Gastroesophageal sphincter (tissue), 3 donors: ENCODE data around the gene RXRA.

ENCODE experiments used
- EP300 ChIP-seq: sonication (generic); formaldehyde crosslinking; IDR thresholded peaks from one replicate; pipeline ENCODE4 v1.6.1; 2017; ENCODE audit warnings: antibody characterized with exemption, mild to moderate bottlenecking
- POLR2A ChIP-seq, 2 donors: fragments of 450-650 bp; IDR thresholded peaks; one replicate each; pipeline ENCODE4 v1.6.1; 2017; ENCODE audit warnings: antibody characterized with exemption in 2 of 2, mild to moderate bottlenecking in 2 of 2, moderate library complexity in 1 of 2
- POLR2AphosphoS5 ChIP-seq: sonication (generic); formaldehyde crosslinking; IDR thresholded peaks from one replicate; pipeline ENCODE4 v1.6.1; 2017; ENCODE audit warnings: antibody characterized with exemption
- TF ChIP-seq, protein P1 (sequence below), 4 experiments: fragments of 200-600 bp in 2 of 4; fragments of 450-650 bp in 2 of 4; sonication (generic) in 1 of 4; IDR thresholded peaks; one replicate each; pipeline ENCODE4 v1.5.1; 2017 to 2019; ENCODE audit warnings: antibody characterized with exemption in 4 of 4, mild to moderate bottlenecking in 2 of 4, moderate library complexity in 2 of 4

DNA sequence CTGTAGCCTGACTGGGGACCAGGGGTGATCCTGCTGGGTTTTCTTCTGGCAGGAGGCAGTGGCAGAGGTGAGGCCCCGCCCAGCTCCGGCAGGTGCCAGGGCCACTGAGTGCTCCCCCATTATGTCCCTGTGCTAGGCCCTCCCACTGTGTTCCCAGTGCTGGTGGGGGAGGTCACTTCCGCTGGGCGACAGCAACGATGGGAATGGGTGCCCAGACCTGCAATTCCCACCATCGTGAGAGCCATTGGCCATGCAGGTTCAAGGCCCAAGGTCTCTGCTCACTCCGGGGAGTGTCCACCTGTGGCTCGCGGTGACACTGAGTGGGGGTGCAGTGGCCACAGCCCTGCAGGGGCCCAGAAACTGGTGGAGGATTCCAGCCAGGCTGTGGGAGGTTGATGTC lies 98.6 kb downstream of the RXRA start:
- TF ChIP-seq POLR2A (IDR thresholded peaks at IDR 0.05): no peak
- TF ChIP-seq, protein P1, sequence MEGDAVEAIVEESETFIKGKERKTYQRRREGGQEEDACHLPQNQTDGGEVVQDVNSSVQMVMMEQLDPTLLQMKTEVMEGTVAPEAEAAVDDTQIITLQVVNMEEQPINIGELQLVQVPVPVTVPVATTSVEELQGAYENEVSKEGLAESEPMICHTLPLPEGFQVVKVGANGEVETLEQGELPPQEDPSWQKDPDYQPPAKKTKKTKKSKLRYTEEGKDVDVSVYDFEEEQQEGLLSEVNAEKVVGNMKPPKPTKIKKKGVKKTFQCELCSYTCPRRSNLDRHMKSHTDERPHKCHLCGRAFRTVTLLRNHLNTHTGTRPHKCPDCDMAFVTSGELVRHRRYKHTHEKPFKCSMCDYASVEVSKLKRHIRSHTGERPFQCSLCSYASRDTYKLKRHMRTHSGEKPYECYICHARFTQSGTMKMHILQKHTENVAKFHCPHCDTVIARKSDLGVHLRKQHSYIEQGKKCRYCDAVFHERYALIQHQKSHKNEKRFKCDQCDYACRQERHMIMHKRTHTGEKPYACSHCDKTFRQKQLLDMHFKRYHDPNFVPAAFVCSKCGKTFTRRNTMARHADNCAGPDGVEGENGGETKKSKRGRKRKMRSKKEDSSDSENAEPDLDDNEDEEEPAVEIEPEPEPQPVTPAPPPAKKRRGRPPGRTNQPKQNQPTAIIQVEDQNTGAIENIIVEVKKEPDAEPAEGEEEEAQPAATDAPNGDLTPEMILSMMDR (IDR thresholded peaks at IDR 0.05): no peak
- TF ChIP-seq EP300: no peak
- no peak for TF ChIP-seq POLR2AphosphoS5
